HG03064 (cell line): ENCODE data around the gene SLIT1.

ENCODE experiments used
- ATAC-seq: cut with Tn5 transposase; IDR thresholded peaks from one replicate; pipeline ENCODE4 v1.9.1; 2021; ENCODE audit warnings: low read depth; ENCODE audit not compliant: unreplicated experiment

The SLIT1 gene

DNA sequence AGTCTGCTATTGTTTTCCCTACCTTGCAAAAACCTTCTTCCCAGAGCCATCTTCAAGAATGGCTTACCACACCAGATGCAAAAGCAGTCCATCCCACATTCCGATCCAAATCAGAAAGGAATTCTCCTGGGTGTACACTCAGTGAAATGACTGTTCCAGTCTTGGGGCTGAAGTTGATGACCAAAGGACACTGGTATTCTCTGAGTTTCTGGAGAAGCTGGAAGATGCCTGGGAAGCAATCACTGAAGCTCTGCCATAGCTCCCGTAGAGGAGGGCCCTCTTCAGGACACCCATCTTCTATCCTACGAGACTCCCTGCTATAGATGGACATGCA, 197.9 kb downstream of the SLIT1 start:
- ATAC-seq: no peak

DNA sequence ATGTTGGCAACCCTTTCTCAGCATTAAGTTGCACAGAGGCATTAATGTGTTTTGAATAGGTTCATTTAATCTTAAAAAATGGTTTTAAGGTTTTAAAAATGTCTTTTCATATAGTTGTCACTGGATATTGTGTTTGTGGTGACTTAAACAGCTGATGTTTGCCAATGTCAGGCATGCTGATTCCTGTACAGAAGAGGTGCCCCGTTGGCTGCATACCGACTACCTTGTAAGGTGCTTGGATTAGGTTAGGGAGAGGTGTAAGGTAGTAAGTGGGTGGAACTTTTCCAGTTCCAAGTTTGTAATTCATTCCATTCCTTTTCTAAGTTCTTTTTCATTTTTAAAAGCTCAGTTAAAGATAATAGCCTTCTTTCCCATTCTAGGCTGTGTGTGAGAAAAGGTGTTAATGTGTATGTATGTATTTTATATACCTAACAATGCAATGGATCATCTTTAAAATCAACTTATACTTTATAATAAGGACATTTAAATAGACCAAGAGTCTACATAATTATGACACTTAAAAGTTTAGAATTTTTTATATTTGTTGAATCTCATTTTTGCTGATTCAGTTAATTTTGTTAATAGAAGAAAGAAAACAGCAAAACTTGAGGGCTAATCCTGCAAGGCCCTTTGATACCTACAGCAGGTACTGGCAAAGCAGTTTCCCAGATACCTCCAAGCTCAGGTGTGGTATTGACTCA, 198.5 kb downstream of the SLIT1 start:
- no peak for ATAC-seq

DNA sequence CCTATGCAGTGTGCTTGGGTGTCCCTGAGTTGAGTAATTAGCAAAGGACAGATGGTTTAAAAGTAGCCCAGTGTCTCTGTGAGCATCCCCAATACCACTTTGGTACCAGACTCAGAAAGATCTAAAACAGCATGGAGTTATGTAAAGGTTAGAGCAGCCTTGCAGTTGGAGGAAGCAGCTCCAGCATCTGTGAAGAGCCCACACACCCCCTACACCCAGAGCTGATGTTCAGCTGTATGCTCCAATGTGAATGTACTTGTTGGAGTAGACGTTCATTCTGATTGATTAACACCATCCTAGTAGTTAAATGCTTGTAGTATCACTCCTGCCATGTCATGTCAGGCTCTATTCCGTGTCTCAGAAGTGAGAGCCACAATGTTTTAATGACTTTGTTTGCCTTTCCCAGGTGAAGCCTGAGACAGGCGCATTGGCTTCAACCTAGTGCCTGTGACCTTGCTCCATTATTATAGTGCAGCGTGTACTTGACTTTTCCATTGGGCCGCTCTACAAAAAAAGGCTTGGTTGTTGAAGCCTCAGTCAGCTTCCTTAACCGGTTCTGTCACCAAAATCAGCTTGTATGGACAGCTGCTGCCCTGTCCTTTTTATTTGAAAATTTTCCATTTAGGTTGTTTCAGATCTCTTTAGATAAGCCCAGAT, 199.4 kb downstream of the SLIT1 start:
- ATAC-seq: no peak

DNA sequence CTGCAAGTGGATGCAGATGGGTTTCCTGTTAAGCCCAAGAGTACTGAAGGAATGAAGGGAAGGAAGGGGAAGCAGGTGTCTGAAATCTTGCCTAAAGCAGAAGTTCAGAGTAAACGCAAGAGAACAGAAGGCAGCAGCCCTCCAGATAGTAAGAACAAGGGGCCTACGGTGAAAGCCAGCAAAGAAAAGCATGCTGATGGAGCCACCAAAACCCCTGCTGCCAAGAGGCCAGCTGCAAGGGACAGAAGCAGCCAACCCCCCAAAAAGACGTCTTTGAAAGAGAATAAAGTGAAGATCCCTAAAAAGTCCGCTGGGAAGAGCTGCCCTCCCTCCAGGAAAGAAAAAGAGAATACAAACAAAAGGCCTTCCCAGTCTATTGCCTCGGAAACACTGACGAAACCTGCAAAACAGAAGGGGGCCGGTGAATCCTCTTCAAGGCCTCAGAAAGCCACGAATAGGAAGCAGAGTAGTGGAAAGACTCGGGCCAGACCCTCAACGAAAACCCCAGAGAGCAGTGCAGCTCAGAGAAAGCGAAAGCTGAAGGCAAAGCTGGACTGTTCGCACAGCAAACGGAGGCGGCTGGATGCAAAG, 201.1 kb downstream of the SLIT1 start:
- ATAC-seq: no peak

DNA sequence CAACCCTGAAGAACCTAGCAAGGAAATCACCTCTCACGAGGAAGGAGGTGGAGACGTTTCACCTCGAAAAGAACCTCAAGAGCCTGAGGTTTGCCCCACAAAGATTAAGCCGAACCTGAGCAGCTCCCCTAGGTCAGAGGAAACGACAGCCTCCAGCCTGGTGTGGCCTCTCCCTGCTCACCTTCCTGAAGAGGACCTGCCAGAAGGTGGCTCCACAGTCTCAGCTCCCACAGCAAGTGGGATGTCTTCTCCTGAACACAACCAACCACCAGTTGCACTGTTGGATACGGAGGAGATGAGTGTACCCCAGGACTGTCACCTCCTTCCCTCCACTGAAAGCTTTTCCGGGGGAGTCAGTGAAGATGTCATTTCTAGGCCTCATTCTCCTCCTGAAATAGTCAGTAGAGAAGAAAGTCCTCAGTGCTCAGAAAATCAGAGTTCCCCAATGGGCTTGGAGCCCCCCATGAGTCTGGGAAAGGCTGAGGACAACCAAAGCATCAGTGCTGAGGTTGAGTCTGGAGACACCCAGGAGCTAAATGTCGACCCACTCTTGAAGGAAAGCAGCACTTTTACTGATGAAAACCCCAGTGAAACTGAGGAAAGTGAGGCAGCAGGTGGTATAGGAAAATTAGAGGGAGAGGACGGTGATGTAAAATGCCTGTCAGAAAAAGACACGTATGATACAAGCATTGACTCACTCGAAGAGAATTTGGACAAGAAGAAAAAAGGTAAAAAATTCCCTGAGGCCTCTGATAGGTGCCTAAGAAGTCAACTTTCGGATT, 203.4 kb downstream of the SLIT1 start:
- ATAC-seq: no peak

DNA sequence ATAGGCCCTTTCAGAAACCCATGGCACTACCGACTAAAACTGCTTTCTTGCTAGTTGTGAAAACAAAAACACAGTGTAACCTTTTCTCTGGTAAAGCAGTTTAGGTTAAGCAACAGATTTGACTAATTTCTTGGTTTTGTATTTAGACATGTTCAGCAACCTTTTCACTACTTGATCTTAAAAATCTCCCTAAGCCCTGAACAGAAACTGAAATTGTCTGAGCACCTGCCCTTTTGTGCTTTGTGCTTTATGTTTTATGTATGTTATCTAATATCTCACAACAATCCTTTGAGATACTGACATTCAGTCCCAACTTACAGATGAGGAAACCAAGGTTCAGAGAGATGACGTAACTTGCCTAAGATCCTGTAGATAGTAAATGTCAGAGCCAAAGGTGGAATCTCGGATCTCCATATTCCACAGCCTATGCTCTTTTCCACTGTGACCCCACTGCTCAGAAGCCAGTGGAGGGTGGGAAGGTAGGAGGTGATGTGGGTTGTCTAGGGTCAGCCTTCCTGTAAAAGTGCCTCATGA, 207.1 kb downstream of the SLIT1 start:
- ATAC-seq: peak; percentile 77

DNA sequence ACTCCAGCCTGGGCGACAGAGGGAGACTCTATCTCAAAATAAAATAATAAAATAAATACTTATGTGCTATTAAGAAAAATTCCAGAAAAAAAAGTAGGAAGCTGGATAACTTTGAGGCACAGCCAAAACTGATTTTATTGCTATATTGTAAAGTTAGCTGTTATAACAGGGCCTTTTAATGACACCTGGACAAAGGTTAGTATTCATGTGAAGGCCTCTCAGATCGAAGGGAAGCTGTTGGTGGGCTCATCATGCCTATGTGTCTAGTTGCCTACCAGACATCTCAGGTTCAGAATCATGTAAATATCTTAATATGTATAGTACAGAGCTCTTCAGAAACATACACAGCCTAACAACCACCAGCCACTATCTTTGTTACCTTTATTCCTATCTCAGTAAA, 210.6 kb downstream of the SLIT1 start:
- ATAC-seq: no peak

DNA sequence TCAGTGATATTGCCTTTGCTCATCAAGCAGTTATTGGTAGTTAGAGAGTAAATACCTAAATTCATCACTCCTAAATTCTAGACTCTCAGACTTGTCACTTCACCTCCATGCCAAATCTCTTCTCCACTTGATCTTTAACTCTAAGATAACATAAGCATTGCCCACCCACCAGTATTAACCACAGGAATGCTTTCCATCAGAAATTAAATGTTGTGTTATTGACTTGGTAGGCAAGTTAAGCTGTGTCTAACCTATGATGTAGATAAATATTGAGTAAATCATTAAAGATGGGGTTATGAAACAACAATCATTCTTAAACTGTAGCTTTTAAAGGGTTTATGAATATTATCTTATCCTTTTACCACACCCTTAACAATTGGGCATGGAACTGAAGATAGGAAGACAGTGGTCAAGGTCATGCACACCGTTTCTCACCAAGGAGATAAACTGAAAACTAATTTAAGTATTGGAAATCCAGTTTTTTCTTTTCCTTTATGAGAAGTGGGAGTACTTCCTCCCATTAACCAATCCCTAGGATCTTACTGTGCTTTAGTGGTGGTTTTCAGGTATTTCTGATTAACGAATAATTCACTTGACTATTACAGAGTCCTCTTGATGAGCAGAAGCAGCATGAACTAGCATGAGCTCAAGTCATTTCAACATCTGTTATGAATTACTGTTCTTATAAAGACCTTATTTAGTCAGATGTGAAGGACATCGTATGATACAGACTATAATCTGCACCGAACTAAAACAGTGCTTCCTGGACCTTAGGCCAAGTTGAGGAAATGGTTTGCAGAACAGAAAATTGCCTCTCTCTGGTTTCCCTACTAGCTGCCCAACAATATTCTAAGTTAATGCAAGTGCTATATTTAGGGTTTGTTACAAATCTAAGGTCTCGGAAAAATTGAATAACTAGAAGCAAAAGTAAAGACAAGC, 211.7 kb downstream of the SLIT1 start:
- no peak for ATAC-seq

DNA sequence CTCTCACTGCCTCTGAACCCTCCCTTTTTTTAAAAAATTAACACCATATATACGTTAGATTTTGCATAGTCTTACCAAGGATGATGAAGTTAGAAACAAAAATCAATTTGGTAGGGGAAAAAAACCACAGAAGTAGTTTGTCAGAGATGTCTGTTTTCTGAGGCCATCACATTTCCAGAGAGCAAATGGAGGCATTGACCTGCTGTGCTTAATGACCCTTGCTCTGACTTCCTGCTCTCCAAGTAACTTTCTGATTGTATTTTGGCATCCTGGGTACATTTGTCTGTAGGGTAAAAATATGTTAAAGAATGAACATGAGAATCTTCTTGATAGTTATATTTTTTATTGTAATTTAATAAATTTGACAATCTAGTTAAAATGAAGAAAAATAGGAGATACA, 213.5 kb downstream of the SLIT1 start:
- no peak for ATAC-seq

DNA sequence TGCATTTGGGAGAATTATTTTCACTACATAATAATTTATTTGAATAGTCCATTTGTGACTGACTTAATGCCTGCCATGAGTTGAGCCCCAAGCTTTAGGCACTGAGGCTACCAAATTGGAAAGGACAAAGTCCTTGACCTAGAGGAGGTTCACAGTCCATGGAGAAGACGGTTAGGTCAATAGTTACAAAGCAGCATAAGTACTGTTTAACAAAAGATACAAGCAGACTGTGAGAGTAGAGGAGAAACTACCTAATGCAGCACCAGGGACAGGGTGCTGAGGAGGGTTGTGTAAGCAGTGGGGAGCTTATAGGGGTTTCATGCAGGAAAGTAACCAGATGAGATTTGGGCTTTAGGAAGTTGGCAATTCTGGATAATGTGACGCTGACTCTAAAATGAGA, 214.4 kb downstream of the SLIT1 start:
- ATAC-seq: no peak

DNA sequence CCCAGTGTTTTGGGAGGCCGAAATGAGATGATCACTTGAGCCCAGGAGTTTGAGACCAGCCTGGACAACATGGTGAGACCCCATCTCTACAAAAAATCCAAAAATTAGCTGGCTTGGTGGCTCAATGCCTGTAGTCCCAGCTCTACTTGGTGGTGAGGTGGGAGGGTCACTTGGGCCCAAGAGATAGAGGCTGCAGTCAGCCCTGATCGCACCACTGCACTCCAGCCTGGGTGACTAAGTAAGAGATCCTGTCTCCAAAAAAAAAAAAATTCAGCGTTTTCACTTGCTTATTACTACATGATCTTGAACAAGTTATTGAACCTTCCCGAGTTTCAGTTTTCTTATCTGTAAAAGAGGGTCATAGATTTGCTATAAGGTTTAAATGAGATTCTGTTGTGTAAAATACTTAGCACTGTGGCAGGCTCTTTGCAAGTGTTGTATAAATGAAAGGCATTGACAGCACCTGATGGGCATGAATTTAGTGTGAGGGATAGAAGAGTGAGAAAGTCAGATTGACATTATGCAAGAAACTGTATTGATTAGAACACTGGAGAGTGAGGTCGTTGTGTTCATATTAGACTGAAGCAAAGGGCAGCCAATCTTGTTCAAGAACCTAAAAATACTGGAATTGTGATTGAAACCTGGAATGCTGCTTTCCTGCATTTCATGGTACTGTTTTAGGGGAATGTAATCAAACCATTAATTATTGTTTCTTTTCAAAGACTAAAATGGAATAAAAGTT, 216.9 kb downstream of the SLIT1 start:
- ATAC-seq: no peak

DNA sequence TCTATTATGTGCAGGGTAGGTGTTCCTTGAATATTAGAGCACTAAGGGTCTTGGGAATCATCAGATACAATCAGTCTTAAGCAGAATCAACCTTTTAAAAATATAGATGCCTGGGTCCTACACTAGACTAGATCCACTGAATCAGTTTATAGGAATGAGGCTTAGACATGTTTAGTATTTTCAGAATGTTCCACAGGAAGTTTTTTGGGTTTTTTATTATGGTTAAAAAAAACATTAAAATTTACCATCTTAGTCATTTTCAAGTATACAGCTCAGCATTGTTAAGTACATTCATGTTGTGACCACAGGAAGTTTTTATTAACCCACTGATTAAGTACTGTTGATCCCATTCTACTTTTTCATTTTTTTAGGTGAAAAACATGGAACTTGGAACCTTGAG, 217.9 kb downstream of the SLIT1 start:
- no peak for ATAC-seq

DNA sequence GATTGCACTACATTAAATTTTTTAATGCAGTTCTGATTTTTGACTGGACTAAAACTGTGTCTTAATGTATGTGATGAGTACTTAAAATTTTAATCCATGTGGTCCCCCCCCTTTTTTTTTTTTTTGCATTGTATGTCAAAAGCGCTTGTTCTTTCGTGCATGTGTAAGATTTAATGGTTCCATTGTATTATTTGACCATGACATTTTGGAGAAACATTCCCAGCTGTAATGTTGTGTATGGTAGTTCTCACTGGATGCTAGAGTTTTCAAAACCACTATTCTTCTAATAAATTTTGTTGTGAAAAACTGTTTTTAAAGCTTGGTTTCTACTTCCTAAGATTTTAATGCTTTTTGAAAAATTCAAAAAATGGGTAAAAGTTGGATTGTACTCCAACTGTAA, 221.6 kb downstream of the SLIT1 start:
- no peak for ATAC-seq

DNA sequence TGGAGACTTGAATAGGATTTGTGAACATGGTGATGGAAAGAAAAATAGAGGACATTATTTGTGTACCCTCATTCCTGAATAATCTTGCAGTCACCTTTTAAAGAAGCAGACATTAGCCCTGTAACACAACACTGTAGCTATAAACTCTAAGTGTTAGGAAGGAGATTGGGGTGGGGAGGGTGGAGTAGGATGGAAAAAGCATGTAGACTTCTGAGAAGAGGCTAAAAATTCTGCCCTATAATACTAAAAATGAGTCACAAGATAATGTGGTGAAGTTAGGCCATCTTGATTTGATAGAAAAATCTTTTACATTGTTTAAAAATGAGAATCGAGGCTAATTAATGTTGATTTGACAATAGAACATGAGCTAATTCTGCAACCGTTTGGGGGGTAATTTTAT, 224.9 kb downstream of the SLIT1 start:
- no peak for ATAC-seq

DNA sequence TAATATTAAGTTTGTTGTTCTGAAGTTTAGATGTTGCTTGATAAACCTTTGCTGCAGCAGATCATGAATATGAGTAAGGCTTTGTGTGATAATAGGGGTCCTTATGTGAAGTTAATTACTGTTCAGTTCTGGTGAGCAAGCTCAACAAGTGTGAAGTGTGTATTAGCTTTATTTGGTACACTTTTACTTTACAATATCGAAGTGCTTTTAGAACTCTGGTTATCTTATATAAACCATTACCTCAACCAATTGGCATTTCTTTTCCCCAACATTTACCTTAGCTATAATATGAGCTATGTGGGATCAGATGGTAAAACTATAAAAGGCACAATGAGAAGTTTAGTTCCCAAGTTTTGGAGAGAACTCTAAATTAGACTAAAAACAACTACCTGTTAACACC, 226.0 kb downstream of the SLIT1 start:
- no peak for ATAC-seq

DNA sequence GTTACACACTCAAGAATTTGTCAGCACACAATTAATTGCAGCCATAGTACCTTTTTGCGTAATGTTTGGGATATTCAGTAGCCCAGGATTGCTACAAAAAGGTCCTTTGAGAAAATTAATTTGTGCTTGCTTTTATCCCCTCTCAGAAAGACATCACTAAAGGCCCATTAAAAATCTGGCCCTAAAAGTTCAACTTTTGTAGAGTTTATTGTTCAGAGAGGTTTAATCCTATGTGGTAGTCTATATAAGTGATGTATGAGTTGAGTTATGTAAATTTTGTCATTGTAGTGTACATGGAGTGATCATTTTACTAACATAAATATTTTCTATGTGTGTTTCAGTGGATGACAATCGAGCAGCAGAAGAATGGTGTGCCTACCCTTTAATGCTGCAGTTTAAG, 227.7 kb downstream of the SLIT1 start:
- ATAC-seq: no peak

DNA sequence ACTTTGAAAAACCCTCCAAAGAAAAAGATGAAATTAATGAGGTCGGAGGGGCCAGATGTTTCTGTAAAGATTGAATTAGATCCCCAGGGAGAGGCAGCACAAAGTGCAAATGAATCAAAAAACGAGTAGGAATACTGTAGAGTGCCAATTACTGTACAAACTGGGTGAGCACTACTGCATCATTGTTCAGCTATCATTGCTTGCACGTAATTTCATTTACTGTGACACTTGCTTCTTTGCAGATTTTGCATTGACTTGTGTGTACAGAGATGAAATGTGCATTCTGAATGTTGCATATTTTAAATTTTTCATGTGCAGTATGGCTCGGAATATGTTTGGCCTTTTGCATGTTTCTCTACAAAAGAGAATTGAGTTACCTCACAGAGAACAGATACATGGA, 230.0 kb downstream of the SLIT1 start:
- no peak for ATAC-seq

DNA sequence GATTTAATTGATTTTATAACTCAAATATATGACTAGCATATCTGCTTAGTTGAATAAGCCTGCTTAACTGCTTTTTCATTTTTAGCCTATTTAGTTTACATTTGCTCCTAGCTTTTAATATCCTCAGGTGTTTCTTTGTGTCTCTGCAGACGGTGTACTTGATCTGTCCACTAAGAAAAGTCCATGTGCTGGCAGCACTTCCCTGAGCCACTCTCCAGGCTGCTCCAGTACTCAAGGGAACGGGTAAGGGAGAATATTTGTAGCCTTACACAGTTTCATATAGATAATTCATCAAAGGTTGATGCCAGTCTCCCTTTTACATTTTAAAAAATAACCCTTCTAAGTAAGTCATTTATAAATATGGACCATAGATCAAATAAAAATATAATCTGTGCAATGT, 233.8 kb downstream of the SLIT1 start:
- no peak for ATAC-seq

DNA sequence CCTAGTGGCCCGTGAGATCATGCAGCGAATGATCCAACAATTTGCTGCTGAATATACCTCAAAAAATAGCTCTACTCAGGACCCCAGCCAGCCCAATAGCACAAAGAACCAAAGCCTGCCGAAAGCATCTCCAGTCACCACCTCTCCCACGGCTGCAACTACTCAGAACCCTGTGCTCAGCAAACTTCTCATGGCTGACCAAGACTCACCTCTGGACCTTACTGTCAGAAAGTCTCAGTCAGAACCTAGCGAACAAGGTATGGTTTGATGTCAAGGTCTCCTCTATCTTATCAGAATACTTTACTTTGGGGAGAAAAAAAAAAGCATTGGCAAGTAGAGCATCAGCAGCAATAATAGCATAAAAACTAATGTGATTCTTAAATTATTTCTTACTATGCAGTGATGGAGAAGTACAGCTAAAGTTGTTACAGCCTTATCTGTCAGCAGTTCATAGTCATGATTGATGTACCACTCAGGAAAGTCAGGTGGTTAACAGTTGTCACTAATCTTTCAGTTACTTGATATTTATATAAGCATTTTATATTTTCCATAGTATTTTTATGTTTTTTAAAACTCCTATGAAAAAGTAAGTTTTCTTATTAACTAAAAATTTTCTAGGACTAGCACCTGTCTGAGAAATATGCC, 236.6 kb downstream of the SLIT1 start:
- ATAC-seq: no peak
